Kidney (tissue), 14 donors: ENCODE data around the gene RUVBL1. TPM values are rescaled to one million over a fixed set of nuclear protein-coding genes. Genes with fewer than 3 reads are reported as not detected.

Experiments used
- DNase-seq, 5 donors: peaks; one replicate each; pipeline ENCODE4 v3.0.0-alpha.2; 2013 to 2020
- FAIRE-seq: peaks from 2 replicates; lab custom pipeline; 2012; peaks lifted over from hg19 to GRCh38; lab: Jason Lieb, UNC
- H3K27ac ChIP-seq, 2 donors: one replicate each; pipeline ENCODE4 v1.7.0; 2013; ENCODE audit warnings: low read depth in 2 of 2, low read length in 2 of 2, inconsistent platforms in 1 of 2
- H3K27me3 ChIP-seq: one replicate; pipeline ENCODE4 v1.7.1; 2013; ENCODE audit warnings: low read length, inconsistent platforms; ENCODE audit not compliant: control insufficient read depth, insufficient read depth
- H3K36me3 ChIP-seq, 3 donors: one replicate each; pipeline versions ENCODE4 v1.7.0 to v1.7.1; 2013; ENCODE audit warnings: low read length in 3 of 3, control low read depth in 1 of 3, inconsistent platforms in 1 of 3; ENCODE audit not compliant: insufficient read depth in 3 of 3, control insufficient read depth in 2 of 3
- H3K4me1 ChIP-seq, 3 donors: one replicate each; pipeline versions ENCODE4 v1.7.0 to v1.7.1; 2013; ENCODE audit warnings: low read length in 3 of 3, inconsistent platforms in 1 of 3, low read depth in 1 of 3; ENCODE audit not compliant: control insufficient read depth in 2 of 3, insufficient read depth in 2 of 3
- H3K4me3 ChIP-seq, 3 donors: one replicate each; pipeline versions ENCODE4 v1.7.0 to v1.8.1; 2013; ENCODE audit warnings: low read length in 3 of 3, control low read depth in 1 of 3, inconsistent platforms in 1 of 3
- H3K9ac ChIP-seq, 3 donors: one replicate each; pipeline versions ENCODE4 v1.7.0 to v1.7.1; 2013; ENCODE audit warnings: low read length in 3 of 3, control low read depth in 1 of 3, inconsistent platforms in 1 of 3
- H3K9me3 ChIP-seq, 3 donors: one replicate each; pipeline versions ENCODE4 v1.7.0 to v1.7.1; 2013; ENCODE audit warnings: low read length in 3 of 3, control low read depth in 1 of 3, inconsistent platforms in 1 of 3; ENCODE audit not compliant: control insufficient read depth in 2 of 3, insufficient read depth in 1 of 3
- CTCF ChIP-seq: IDR thresholded peaks from 3 replicates; pipeline ENCODE4 v1.5.1; 2012; ENCODE audit warnings: mild to moderate bottlenecking, moderate library complexity, borderline replicate concordance; ENCODE audit not compliant: insufficient read depth; ENCODE audit errors: extremely low read depth
- intact Hi-C: fragments of 100-400 bp; cut with DNase I; formaldehyde crosslinking; loops from one replicate; pipeline ENCODE4 v1.11.1; 2022
- polyA plus RNA-seq: library from polyadenylated mRNA; stranded (reverse); fragments of 350-450 nt; fragmentation: Illumina TruSeq; extraction: RNeasy Lipid Tissue Mini Kit (QIAGEN cat#74804); gene quantifications from one replicate; pipeline ENCODE4 v1.2.3, GENCODE V29; 2014; ENCODE audit warnings: low read depth, low replicate concordance; ENCODE audit not compliant: insufficient read depth
- total RNA-seq: library from RNA; stranded (reverse); fragmentation: NEBNext Ultra II Directional; extraction: Animal tissue kit (Norgen Biotek cat#: 25700); gene quantifications from one replicate; pipeline ENCODE4 v1.2.1, GENCODE V29; 2021
- donor health status: control.
- donor health status: control.
- donor health status: control.
- donor health status: control.
- donor health status: control.
- donor health status: DM: yes; HTN: yes; CAD: no.
- donor health status: Normal renal cell carcinoma (clear cell type).

Gene RUVBL1
- total and polyA plus RNA-seq, 2 donors from 2014 or later: 32.7 to 41.9 TPM

DNA sequence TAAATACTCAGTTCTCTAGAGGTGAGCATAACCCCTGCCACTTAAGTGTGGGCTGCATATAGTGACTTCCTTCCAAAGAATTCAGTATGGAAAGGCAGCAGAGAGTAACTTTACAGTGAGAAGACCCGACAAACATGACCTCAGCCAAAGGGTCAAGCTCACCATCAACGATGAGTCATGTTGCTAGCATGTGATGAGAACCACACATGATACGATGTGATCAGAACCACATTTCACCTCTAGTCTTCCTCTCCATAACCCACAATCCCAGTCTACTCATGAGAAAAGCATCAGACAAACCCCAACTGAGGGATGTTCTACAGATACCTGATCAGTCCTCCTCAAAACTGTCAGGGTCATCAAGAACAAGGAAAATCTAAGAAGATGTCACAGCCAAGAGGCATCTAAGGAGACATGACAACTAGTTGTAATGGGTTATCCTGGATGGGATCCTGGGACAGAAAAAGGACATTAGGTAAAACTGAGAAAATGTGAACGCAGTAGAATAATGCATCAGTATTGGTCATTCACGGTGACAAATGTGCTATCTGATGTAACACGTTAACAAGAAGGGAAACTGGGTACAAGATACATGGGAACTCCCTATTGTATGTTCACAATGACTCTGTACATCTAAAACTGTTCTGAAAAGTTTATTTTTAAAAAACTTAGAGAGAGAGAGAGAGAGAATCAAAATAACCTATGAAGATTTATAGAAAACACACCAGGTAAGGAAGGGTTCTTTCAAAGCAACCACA is 43.1 kb downstream of the RUVBL1 start:
- intact Hi-C loops: no loop called here
- DNase-seq: no peak
- no peaks in the 10 kb centered on the region for H3K27me3 ChIP-seq
- H3K9ac ChIP-seq: no peak overlapping the region
- no peak for TF ChIP-seq CTCF
- no peak overlapping the region for H3K27ac ChIP-seq
- H3K4me3 ChIP-seq: no peak overlapping the region
- no peak for FAIRE-seq
- peaks cover 0 to 4% (median 2%) of the 10 kb centered on the region in 3 donors for H3K36me3 ChIP-seq
- peaks cover 0 to 31% (median 27%) of the 10 kb centered on the region in 3 donors for H3K4me1 ChIP-seq
- no peaks in the 10 kb centered on the region for H3K9me3 ChIP-seq

GRCh38 chr3:128079823-128080222 is 43.8 kb downstream of the RUVBL1 start:
- no peaks in the 10 kb centered on the region for H3K9me3 ChIP-seq
- H3K27ac ChIP-seq: no peak overlapping the region
- H3K9ac ChIP-seq: no peak overlapping the region
- H3K27me3 ChIP-seq: no peaks in the 10 kb centered on the region
- H3K4me1 ChIP-seq: peaks cover 3 to 38% (median 30%) of the 10 kb centered on the region in 3 donors
- no peak for DNase-seq
- peaks cover 0 to 4% (median 2%) of the 10 kb centered on the region in 3 donors for H3K36me3 ChIP-seq
- H3K4me3 ChIP-seq: no peak overlapping the region
- no peak for TF ChIP-seq CTCF
- intact Hi-C loops: no loop called here
- no peak for FAIRE-seq

GRCh38 chr3:128078875-128079274 is 44.7 kb downstream of the RUVBL1 start:
- Histone ChIP-seq H3K36me3 (peaks cover 0 to 4% (median 2%) of the 10 kb centered on the region in 3 donors), H3K27ac (no peak overlapping the region), H3K4me1 (peaks cover 3 to 31% (median 27%) of the 10 kb centered on the region in 3 donors), H3K27me3 (no peaks in the 10 kb centered on the region), H3K4me3 (no peak overlapping the region), H3K9ac (no peak overlapping the region), H3K9me3 (no peaks in the 10 kb centered on the region)
- DNase-seq: no peak
- no peak for TF ChIP-seq CTCF
- no peak for FAIRE-seq
- intact Hi-C loops: no loop called here
